GM21447 (cell line): ENCODE measurements around the gene PPP1R37.
"Not testable (repeated sequence)": the region's sequence is repeated elsewhere in the genome, so short reads cannot be mapped to it uniquely, and the experiment has no call there.

ENCODE experiments used
- ATAC-seq: cut with Tn5 transposase; IDR thresholded peaks from one replicate; pipeline ENCODE4 v1.9.1; 2021; ENCODE audit not compliant: unreplicated experiment

Gene PPP1R37

GRCh38 chr19:45094707-45095106 is 1.7 kb downstream of the PPP1R37 start:
- ATAC-seq: no peak

GRCh38 chr19:45095496-45096413 is 2.8 kb downstream of the PPP1R37 start:
- no peak for ATAC-seq

- ATAC-seq: no peak
Observed at GRCh38 chr19:45096700-45097099, 3.7 kb downstream of the PPP1R37 start.

GRCh38 chr19:45097450-45097775 is 4.4 kb downstream of the PPP1R37 start:
- ATAC-seq: no peak

- no peak for ATAC-seq
Observed at GRCh38 chr19:45097776-45098520, 5.0 kb downstream of the PPP1R37 start.

- no peak for ATAC-seq
Observed at GRCh38 chr19:45098521-45099466, 5.8 kb downstream of the PPP1R37 start.

- no peak for ATAC-seq
Observed at GRCh38 chr19:45099467-45100191, 6.7 kb downstream of the PPP1R37 start.

GRCh38 chr19:45100201-45100600 is 7.2 kb downstream of the PPP1R37 start:
- ATAC-seq: no peak

GRCh38 chr19:45100846-45101252 is 7.9 kb downstream of the PPP1R37 start:
- ATAC-seq: no peak

- ATAC-seq: no peak
Observed at GRCh38 chr19:45101806-45102205, 8.8 kb downstream of the PPP1R37 start.

GRCh38 chr19:45102481-45102880 is 9.5 kb downstream of the PPP1R37 start:
- no peak for ATAC-seq

GRCh38 chr19:45103156-45103507 is 10.2 kb downstream of the PPP1R37 start:
- ATAC-seq: peak; percentile 48

GRCh38 chr19:45103508-45104319 is 10.7 kb downstream of the PPP1R37 start:
- no peak for ATAC-seq

- ATAC-seq: no peak
Observed at GRCh38 chr19:45104658-45105349, 11.8 kb downstream of the PPP1R37 start.

GRCh38 chr19:45106363-45106762 is 13.4 kb downstream of the PPP1R37 start:
- not testable (repeated sequence) for ATAC-seq

GRCh38 chr19:45107621-45108150 is 14.7 kb downstream of the PPP1R37 start:
- no peak for ATAC-seq

- ATAC-seq: no peak
Observed at GRCh38 chr19:45110851-45111266, 17.9 kb downstream of the PPP1R37 start.

GRCh38 chr19:45112111-45112827 is 19.3 kb downstream of the PPP1R37 start:
- ATAC-seq: no peak
